Ishikawa (cell line): ENCODE data around the gene EML1.

Source experiments
- CEBPB ChIP-seq: IDR thresholded peaks from 2 replicates; pipeline ENCODE4 v1.6.1; 2012
- CREB1 ChIP-seq: IDR thresholded peaks from 2 replicates; pipeline ENCODE4 v1.6.1; 2012; ENCODE audit warnings: low read depth
- EGR1 ChIP-seq: IDR thresholded peaks from 2 replicates; pipeline ENCODE4 v1.6.1; 2012
- EP300 ChIP-seq: IDR thresholded peaks from 2 replicates; pipeline ENCODE4 v1.6.1; 2012; ENCODE audit warnings: borderline replicate concordance
- FOXM1 ChIP-seq: IDR thresholded peaks from 2 replicates; pipeline ENCODE4 v1.6.1; 2012; ENCODE audit warnings: low read depth, borderline replicate concordance
- MAX ChIP-seq: IDR thresholded peaks from 2 replicates; pipeline ENCODE4 v1.6.1; 2012
- NFIC ChIP-seq: IDR thresholded peaks from 2 replicates; pipeline ENCODE4 v1.6.1; 2012
- RAD21 ChIP-seq: IDR thresholded peaks from 2 replicates; pipeline ENCODE4 v1.6.1; 2012; ENCODE audit warnings: low read depth
- TAF1 ChIP-seq: IDR thresholded peaks from 2 replicates; pipeline ENCODE4 v1.6.1; 2012; ENCODE audit warnings: low read depth, mild to moderate bottlenecking
- TCF12 ChIP-seq: IDR thresholded peaks from 2 replicates; pipeline ENCODE4 v1.6.1; 2012; ENCODE audit warnings: low read depth
- TEAD4 ChIP-seq: IDR thresholded peaks from 2 replicates; pipeline ENCODE4 v1.6.1; 2012
- YY1 ChIP-seq: IDR thresholded peaks from 2 replicates; pipeline ENCODE4 v1.6.1; 2012; ENCODE audit warnings: low read depth
- ZBTB7A ChIP-seq: IDR thresholded peaks from 2 replicates; pipeline ENCODE4 v1.6.1; 2012; ENCODE audit warnings: low read depth
- TF ChIP-seq, protein P1 (sequence below): IDR thresholded peaks from 2 replicates; pipeline ENCODE4 v1.6.1; 2012
- TF ChIP-seq, protein P2 (sequence below): IDR thresholded peaks from 2 replicates; pipeline ENCODE4 v1.6.1; 2012; ENCODE audit warnings: low read depth, mild to moderate bottlenecking

EML1 gene

DNA sequence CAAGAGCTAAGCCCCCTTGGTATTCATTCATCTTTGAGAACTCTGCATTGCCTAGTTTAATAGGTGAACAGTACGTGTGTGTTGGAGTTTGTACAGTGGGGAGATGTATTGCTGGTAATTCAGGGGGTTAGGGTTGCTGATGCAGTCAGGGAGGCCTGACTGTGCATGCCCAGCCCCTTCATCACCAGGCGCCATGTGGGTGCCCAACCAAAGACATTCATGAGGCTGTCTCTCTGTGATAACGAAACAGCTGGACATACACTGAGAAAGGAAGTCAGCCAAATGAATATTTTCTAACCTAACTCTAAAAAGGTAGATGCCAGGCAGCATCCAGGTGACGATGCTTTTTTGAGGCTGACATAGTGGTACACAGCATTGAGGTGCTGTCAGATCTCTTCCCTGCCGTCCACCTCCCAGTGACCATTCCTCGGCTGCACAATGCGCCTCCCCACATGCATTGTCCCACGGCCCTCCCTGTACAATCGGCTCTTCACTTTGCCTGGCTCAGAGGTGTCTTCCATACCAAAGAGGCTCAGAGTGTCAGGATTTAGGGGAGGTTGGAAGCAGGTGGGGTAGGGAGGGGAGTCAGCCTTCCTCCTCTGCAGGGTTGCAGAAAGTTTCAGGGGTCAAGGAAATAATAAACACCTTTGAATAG lies 19.0 kb downstream of the EML1 start:
- TF ChIP-seq TEAD4 (no peak), NFIC (no peak), ZBTB7A (no peak), TAF1 (no peak), FOXM1 (no peak), MAX (no peak), RAD21 (no peak), CREB1 (no peak)
- TF ChIP-seq, protein P1, sequence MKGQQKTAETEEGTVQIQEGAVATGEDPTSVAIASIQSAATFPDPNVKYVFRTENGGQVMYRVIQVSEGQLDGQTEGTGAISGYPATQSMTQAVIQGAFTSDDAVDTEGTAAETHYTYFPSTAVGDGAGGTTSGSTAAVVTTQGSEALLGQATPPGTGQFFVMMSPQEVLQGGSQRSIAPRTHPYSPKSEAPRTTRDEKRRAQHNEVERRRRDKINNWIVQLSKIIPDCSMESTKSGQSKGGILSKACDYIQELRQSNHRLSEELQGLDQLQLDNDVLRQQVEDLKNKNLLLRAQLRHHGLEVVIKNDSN = no peak
- TF ChIP-seq, protein P2, sequence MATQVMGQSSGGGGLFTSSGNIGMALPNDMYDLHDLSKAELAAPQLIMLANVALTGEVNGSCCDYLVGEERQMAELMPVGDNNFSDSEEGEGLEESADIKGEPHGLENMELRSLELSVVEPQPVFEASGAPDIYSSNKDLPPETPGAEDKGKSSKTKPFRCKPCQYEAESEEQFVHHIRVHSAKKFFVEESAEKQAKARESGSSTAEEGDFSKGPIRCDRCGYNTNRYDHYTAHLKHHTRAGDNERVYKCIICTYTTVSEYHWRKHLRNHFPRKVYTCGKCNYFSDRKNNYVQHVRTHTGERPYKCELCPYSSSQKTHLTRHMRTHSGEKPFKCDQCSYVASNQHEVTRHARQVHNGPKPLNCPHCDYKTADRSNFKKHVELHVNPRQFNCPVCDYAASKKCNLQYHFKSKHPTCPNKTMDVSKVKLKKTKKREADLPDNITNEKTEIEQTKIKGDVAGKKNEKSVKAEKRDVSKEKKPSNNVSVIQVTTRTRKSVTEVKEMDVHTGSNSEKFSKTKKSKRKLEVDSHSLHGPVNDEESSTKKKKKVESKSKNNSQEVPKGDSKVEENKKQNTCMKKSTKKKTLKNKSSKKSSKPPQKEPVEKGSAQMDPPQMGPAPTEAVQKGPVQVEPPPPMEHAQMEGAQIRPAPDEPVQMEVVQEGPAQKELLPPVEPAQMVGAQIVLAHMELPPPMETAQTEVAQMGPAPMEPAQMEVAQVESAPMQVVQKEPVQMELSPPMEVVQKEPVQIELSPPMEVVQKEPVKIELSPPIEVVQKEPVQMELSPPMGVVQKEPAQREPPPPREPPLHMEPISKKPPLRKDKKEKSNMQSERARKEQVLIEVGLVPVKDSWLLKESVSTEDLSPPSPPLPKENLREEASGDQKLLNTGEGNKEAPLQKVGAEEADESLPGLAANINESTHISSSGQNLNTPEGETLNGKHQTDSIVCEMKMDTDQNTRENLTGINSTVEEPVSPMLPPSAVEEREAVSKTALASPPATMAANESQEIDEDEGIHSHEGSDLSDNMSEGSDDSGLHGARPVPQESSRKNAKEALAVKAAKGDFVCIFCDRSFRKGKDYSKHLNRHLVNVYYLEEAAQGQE = no peak

- TF ChIP-seq RAD21 = no peak
- TF ChIP-seq TAF1 = no peak
- no peak for TF ChIP-seq EP300
- no peak for TF ChIP-seq CEBPB
- no peak for TF ChIP-seq CREB1
- no peak for TF ChIP-seq MAX
- TF ChIP-seq TEAD4 = no peak
- no peak for TF ChIP-seq NFIC
- TF ChIP-seq, protein P2 = no peak
- TF ChIP-seq ZBTB7A = no peak
- no peak for TF ChIP-seq EGR1
- no peak for TF ChIP-seq YY1
- TF ChIP-seq FOXM1 = no peak
- TF ChIP-seq, protein P1 = no peak
- no peak for TF ChIP-seq TCF12
These were observed 19.7 kb downstream of the EML1 start for GRCh38 chr14:99812892-99813291.

DNA sequence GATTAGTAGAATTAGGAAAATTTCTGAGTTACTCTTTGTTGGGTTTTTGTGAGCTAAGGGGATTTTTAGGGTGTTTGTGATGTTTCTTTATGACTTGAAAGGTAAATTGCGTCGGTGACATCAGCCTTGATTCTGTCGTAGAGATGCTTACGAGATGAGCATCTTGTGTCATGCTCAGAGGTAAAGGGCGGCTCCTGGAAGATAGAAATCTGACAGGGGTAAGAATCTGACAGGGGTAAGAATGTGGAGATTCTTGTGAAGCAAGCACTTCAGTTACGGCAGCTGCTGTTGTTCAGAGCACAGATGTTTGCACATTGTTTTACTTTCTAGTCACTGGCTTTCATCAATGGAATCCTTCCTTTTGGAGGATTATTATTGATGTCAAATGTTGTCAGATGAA lies 22.5 kb downstream of the EML1 start:
- TF ChIP-seq TEAD4 = no peak
- TF ChIP-seq, protein P2 = no peak
- no peak for TF ChIP-seq CEBPB
- no peak for TF ChIP-seq YY1
- no peak for TF ChIP-seq CREB1
- TF ChIP-seq EGR1 = no peak
- TF ChIP-seq MAX = no peak
- no peak for TF ChIP-seq TCF12

- TF ChIP-seq RAD21 (no peak), ZBTB7A (no peak), TAF1 (no peak), CREB1 (no peak), TEAD4 (no peak), NFIC (no peak), CEBPB (no peak), MAX (no peak), YY1 (no peak)
- TF ChIP-seq, protein P2 = no peak
- TF ChIP-seq, protein P1 = no peak
These were observed 23.0 kb downstream of the EML1 start for GRCh38 chr14:99816217-99816616.
